Mucosa of stomach (tissue), 1 donor: Measurements from ENCODE around the gene NUBP2.

Experiments used
- H3K27me3 ChIP-seq: one replicate; pipeline ENCODE4 v1.7.0; 2013; ENCODE audit warnings: mild to moderate bottlenecking, low read length; ENCODE audit not compliant: control insufficient read depth, insufficient read depth
- H3K36me3 ChIP-seq: one replicate; pipeline ENCODE4 v1.7.0; 2013; ENCODE audit warnings: low read length; ENCODE audit not compliant: control insufficient read depth, insufficient read depth
- H3K4me1 ChIP-seq: one replicate; pipeline ENCODE4 v1.7.0; 2013; ENCODE audit warnings: mild to moderate bottlenecking, low read length; ENCODE audit not compliant: control insufficient read depth, insufficient read depth
- H3K4me3 ChIP-seq: one replicate; pipeline ENCODE4 v1.7.0; 2013; ENCODE audit warnings: low read length
- H3K9ac ChIP-seq: one replicate; pipeline ENCODE4 v1.7.0; 2013; ENCODE audit warnings: mild to moderate bottlenecking, low read length, moderate library complexity
- H3K9me3 ChIP-seq: one replicate; pipeline ENCODE4 v1.7.0; 2013; ENCODE audit warnings: mild to moderate bottlenecking, low read length, moderate library complexity; ENCODE audit not compliant: control insufficient read depth
- donor health status: Pancreatic carcinoma.

Gene NUBP2

DNA sequence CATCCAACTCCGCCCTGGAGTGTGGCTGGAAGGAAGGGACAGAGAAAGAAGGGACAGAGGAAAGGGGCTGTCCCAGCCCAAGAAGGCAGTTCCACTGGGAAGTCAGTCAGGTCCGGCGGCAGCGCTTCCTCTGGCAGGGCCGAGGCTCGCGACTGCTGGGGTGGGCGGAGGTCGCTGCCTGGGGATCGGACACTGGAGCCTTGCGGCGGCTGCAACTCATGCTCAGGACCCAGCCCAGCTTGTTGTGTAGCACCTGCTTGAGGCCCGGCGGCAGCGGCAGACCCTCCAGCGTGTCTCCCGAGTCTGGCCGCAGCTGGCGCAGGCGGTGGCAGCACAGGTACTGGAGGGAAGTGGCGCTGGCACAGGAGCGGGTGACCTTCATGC is 5.8 kb upstream of the NUBP2 start:
- H3K4me1 ChIP-seq = peaks cover 23% of the 10 kb centered on the region
- no peaks in the 10 kb centered on the region for H3K36me3 ChIP-seq
- no peaks in the 10 kb centered on the region for H3K9me3 ChIP-seq
- H3K4me3 ChIP-seq = no peak overlapping the region
- no peak overlapping the region for H3K9ac ChIP-seq
- no peaks in the 10 kb centered on the region for H3K27me3 ChIP-seq

DNA sequence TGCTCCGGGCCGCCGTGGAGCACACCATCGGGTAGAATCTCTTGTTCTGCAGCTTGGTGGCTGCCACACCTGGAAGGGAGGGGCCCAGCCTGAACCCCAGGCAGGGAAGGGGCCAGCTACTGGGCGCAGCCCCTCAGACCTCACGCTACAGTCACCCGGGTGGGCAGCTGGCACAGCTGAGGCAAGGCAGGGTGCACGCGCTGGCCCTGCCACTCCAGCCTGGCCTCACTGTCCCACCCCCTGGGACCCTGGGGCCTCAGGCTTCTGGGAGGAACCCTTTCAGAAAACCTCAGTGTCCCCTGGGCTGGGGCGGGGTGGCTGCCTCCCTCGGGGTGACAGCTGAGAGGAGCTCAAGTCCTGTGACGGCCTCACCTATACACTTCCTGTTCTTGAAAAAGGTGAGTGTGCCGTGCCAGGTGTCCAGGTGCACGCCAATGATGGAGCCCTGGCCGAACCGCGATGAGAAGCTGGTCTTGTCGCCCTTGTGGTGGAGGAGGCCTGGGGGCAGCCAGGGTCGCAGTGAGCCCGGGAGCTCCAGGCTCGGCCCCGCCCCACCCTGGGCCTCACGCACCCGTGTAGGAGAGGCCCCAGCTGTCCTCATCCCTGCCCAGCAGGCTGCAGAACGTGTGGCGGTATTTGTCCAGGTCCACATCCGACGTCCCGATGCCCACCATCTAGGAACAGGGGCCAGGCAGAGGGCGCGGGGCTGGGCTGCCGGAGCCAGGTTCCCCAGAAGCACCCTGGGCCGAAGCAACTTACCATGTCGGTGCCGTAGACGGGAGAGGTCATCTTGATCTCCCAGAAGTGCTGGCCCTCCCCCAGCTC is 5.2 kb upstream of the NUBP2 start:
- Histone ChIP-seq H3K36me3 (no peaks in the 10 kb centered on the region), H3K4me1 (peaks cover 20% of the 10 kb centered on the region), H3K27me3 (no peaks in the 10 kb centered on the region), H3K9me3 (no peaks in the 10 kb centered on the region), H3K9ac (no peak overlapping the region), H3K4me3 (no peak overlapping the region)

DNA sequence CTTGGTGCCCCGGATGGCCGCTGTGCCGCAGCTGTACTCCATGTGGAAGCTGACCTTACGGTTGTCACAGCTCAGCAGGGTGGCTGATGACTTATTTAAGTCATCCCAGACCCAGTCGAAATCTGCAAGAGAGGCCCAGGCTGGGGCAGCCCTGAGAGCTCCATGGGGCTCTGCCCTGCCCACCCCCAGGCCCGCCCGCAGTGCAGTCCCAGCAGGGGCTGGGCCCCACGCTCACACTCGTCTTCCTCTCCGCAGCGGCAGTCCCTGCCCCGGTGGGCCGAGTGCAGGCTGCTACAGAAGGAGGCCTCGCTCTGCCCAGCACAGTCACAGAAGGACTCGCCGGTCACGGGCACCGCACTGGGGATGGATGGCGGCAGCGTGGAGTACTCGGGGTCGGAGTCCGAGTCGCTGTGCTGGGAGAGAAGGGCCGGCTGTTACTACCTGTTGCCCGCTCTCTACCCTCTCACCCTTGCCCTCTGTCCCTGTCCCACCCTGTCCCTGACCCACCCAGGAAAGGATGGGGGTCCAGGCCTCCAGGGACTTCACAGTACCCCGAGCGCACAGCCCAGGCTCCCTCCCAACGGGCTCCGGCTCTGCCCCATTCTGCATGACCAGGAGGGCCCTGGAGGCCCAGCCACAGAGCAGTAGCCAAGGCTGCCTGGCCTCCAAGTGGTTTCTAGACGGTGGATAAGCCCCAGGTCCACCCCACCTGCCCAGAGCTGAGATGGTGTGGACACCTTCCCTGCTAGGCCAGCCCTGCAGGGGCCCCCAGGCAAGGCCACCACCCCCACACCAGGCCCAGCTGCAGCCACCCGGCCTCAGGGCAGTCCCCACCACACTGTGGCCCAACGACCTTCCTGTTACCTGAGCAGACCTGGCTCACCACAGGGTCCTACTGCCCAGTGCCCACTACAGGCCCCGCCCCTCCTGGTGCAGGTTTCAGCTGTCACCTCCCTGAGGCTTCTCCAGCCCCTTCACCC is 4.3 kb upstream of the NUBP2 start:
- Histone ChIP-seq H3K36me3 (no peaks in the 10 kb centered on the region), H3K27me3 (no peaks in the 10 kb centered on the region), H3K9ac (no peak overlapping the region), H3K9me3 (no peaks in the 10 kb centered on the region), H3K4me3 (no peak overlapping the region), H3K4me1 (peaks cover 20% of the 10 kb centered on the region)

DNA sequence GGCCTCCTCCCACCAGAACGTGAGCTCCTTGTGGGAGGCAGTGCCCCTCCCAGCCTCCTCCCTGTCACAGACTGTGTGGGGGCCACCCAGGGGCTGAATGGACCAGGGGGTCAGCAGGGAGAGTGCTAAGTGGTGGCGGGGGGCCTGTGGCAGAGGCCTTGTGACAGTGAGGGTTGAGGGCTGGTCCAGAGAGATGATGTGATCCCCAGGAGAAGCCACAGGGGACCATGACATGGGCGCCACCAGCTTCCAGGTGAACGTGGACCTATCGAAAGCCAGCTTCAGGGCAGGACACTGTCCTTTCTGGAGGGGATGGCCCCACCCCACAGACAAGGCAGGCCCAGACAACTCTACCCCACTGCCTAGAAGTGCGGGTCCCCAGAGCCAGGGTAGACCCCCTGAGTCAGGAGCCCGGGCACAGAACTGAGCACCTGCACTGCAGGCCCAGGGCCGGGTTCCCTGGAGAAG is 3.5 kb upstream of the NUBP2 start:
- H3K4me1 ChIP-seq = peaks cover 14% of the 10 kb centered on the region
- no peaks in the 10 kb centered on the region for H3K36me3 ChIP-seq
- no peaks in the 10 kb centered on the region for H3K9me3 ChIP-seq
- H3K4me3 ChIP-seq = no peak overlapping the region
- H3K9ac ChIP-seq = no peak overlapping the region
- H3K27me3 ChIP-seq = no peaks in the 10 kb centered on the region

DNA sequence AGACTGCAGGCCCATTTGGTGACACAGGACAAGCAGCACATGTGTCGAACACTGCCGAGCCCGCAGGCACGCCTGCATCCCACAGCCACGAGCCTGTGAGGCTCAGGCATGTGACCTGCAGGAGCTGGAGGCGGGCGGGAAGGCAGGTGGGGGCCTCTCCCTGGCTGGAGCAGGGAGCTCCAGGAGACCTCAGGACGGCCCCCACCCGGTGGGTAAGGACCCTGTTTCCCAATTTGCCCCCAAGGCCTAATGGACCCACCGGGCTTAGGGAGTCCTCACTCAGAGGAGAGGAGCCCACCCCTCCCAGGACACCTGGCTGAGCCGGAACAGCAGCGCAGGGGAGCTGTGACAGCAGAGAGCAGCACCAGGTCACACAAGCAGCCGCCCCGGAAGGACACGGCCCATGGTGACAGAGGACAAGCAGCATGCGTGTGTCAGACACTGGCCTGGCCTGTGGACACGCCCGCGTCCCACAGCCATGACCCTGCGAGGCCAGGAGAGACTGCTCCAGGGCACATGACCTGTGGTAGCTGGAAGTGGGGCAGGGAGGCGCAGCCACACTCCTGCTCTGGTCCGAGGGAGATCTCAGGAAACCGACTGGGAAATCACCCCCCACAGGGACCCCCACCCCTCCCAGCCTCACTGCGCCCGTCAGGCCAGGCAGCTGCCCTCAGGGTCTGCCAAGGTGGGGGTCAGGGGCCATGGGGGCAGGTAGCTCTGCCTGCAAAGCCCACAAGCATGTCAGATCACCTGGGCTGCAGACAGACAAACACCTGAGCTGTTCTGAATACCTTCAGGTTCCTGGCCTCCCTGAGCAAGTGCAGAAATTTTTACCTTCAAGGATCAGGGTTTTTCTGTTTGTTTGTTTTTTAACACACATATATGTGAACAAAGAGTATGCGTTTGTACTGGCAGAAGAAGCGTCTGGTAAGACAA is 2.8 kb upstream of the NUBP2 start:
- Histone ChIP-seq H3K36me3 (no peaks in the 10 kb centered on the region), H3K4me3 (no peak overlapping the region), H3K4me1 (peaks cover 9% of the 10 kb centered on the region), H3K9me3 (no peaks in the 10 kb centered on the region), H3K27me3 (no peaks in the 10 kb centered on the region), H3K9ac (no peak overlapping the region)

DNA sequence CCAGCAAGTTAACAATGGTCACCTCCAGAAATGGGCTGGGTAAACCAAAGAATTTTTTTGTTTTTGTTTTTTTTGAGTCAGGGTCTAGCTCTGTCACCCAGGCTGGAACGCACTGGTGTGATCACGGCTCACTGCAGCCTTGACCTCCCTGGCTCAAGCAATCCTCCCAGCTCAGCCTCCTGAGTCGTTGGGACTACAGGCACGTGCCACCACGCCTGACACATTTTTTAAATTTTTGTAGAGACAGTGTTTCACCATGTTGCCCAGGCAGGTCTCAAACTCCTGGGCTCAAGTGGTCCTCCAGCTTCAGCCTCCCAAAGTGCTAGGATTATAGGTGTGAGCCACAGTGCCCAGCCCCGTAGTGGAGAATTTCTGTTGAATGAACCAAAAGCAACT is 2.1 kb upstream of the NUBP2 start:
- H3K9me3 ChIP-seq = no peaks in the 10 kb centered on the region
- no peaks in the 10 kb centered on the region for H3K27me3 ChIP-seq
- peaks cover 9% of the 10 kb centered on the region for H3K4me1 ChIP-seq
- H3K4me3 ChIP-seq = no peak overlapping the region
- no peak overlapping the region for H3K9ac ChIP-seq
- H3K36me3 ChIP-seq = no peaks in the 10 kb centered on the region

DNA sequence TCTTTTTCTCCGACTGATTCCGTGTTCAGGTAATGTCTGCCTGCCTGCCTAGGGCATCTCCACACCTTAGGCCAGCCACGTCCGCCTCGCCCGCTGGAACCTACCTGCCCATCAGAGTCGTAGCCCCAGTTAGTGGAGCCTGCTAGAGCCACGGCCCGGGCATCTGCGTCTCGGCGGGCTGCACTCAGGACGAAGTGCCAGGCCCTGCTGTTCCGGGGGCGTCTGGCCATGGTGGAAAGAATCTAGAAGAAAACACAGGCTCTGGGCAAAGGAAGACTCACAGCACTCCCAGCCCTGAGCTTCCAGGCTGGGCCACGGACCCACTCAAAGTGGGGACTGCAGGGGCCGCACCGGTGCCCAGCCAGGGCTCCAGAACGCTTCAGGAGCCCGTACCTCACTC is 1.5 kb upstream of the NUBP2 start:
- no peaks in the 10 kb centered on the region for H3K9me3 ChIP-seq
- peak overlapping the region; percentile 62 for H3K9ac ChIP-seq
- H3K36me3 ChIP-seq = no peaks in the 10 kb centered on the region
- H3K4me3 ChIP-seq = peak overlapping the region; percentile 41
- peaks cover 9% of the 10 kb centered on the region for H3K4me1 ChIP-seq
- no peaks in the 10 kb centered on the region for H3K27me3 ChIP-seq

DNA sequence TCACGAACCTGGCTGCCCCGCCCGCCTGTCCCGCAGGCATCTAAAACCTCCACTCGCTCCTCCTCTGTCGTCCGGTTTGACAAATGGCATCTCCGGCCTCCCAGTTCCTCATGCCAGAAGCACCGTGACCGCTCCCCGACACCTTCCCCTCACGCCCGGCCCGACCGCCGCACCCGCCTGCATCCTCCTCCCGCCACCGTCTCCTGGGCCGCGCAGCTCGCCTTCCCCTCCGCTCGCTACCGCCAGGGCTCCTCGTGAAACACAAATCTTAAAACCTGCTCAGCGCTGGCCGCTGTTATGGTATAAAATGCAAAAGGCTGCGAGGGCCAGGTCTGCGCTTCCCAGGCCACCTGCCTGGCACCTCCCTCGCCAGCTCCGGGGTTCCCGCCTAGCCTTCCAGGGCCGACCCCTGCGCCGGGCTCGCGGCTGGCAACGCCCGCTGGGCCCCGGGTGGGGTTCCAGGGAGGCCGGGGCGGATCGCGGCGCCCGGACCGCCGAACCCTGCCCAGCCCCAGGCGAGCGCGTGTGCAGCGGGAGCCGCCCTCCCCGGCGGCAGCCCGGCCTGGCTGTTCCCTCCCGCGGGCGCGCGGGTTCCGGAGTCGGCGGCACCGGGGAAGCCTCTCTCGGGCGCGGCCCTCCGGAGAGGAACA is 877 bp upstream of the NUBP2 start:
- no peaks in the 10 kb centered on the region for H3K9me3 ChIP-seq
- peaks cover 9% of the 10 kb centered on the region for H3K4me1 ChIP-seq
- H3K36me3 ChIP-seq = no peaks in the 10 kb centered on the region
- H3K27me3 ChIP-seq = no peaks in the 10 kb centered on the region
- peak overlapping the region; percentile 41 for H3K4me3 ChIP-seq
- peak overlapping the region; percentile 62 for H3K9ac ChIP-seq

DNA sequence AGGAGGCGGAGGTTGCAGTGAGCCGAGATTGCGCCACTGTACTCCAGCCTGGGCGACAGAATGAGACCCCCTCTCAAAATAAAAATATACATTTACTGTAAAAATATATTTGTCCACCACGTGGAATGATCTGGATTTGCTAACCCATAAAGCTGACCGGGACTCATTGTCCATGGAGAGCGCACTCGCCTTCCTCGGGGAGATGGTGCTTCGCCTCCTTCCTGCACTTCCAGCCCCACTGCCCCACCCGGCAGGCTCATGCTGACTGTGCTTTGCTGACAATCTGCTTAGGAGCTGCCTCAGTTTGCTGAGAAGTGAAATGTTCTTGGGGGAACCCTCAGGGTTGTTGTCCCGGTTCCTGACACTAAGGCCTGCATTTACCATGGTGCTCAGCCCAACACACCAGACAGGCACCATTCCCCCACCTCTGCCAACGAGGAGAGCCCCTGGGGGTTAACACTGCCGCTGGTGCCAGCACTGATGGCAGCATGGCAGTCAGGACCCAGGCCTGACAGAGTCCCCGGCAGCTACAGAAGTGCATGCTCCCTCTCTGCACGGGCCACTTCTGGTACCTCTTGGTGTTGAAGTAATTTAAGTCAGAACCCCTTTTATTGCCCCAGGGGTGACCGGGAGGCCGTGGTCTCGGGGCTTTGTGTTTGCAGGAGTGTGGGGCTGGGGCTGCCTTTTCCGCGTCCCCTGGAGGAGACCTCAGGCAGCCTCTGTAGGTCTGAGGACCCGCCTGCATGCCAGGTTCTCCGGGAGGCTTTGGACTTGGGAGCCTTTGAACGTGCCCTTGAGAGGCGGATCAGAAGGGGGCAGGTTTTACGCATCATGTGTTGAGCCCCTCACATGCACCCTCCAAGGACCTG is 2.5 kb downstream of the NUBP2 start:
- Histone ChIP-seq H3K9me3 (no peaks in the 10 kb centered on the region), H3K4me1 (peaks cover 9% of the 10 kb centered on the region), H3K4me3 (no peak overlapping the region), H3K27me3 (no peaks in the 10 kb centered on the region), H3K36me3 (no peaks in the 10 kb centered on the region), H3K9ac (no peak overlapping the region)

DNA sequence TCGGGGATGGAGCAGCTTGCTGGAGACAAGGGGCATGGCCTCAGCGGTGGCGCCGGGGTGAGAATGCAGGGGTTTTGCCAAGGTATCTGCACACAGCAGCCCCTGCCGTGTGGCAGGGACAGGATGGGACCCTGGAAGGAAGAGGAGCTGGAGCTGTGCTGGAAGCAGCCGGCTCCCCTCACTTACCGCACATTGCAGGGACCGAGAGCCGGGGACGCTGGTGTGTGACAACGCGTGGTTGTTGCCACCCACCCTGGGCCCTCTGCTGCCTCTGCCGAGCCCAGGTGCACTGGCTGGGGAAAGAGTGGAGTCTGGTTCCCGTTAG is 3.0 kb downstream of the NUBP2 start:
- H3K9me3 ChIP-seq = no peaks in the 10 kb centered on the region
- H3K27me3 ChIP-seq = no peaks in the 10 kb centered on the region
- no peak overlapping the region for H3K9ac ChIP-seq
- H3K4me3 ChIP-seq = no peak overlapping the region
- H3K4me1 ChIP-seq = peaks cover 9% of the 10 kb centered on the region
- no peaks in the 10 kb centered on the region for H3K36me3 ChIP-seq
